B cell (primary cell): ENCODE results near the gene LPCAT4. TPM values are rescaled to one million over a fixed set of nuclear protein-coding genes. Genes with fewer than 3 reads are reported as not detected.

Experiments used
- ATAC-seq: fragments of 200-7000 bp; cut with Tn5 transposase; one replicate; pipeline ENCODE4 v1.10.0; 2021; ENCODE audit warnings: low read depth, mild to moderate bottlenecking, moderate number of reproducible peaks, moderate library complexity
- CTCF ChIA-PET: fragments of 350-600 bp; sonication (Branson Sonifier 250); formaldehyde crosslinking; loops from one replicate; lab custom pipeline; 2021; ENCODE audit warnings: antibody characterized with exemption, inconsistent platforms; lab: Charles Lee
- POLR2A ChIA-PET: fragments of 350-600 bp; sonication (Branson Sonifier 250); formaldehyde crosslinking; loops from one replicate; lab custom pipeline; 2021; ENCODE audit warnings: antibody characterized with exemption; lab: Charles Lee
- DNase-seq: peaks from one replicate; pipeline ENCODE4 v3.0.0; 2013
- H2AFZ ChIP-seq: 2 replicates; pipeline ENCODE4 v1.6.1; 2012; ENCODE audit warnings: mild to moderate bottlenecking, low read depth, low read length; ENCODE audit not compliant: insufficient read depth, poor library complexity, severe bottlenecking
- H3K27ac ChIP-seq, 2 donors: 1 replicate in 1 of 2; 2 replicates in 1 of 2; pipeline ENCODE4 v1.5.1; 2012 to 2013; ENCODE audit warnings: low read length in 2 of 2, mild to moderate bottlenecking in 2 of 2, moderate library complexity in 1 of 2
- H3K27me3 ChIP-seq, 4 experiments: fragments of 200-600 bp in 1 of 4; sonication (generic) in 1 of 4; replicated peaks in 1 of 4; 1 replicate in 2 of 4; 2 replicates in 2 of 4; pipeline versions ENCODE4 v1.6.1 to v1.7.0; 2013 to 2016; ENCODE audit warnings: low read length in 3 of 4, mild to moderate bottlenecking in 2 of 4, mixed read lengths in 1 of 4, moderate library complexity in 1 of 4; ENCODE audit not compliant: insufficient read depth in 4 of 4, control insufficient read depth in 3 of 4; ENCODE audit errors: control extremely low read depth in 1 of 4
- H3K36me3 ChIP-seq, 2 experiments: replicated peaks in 1 of 2; 1 replicate in 1 of 2; 2 replicates in 1 of 2; pipeline versions ENCODE4 v1.6.1 to v1.7.1; 2013; ENCODE audit warnings: low read length in 1 of 2; ENCODE audit not compliant: insufficient read depth in 2 of 2, control insufficient read depth in 1 of 2; ENCODE audit errors: control extremely low read depth in 1 of 2, extremely low read depth in 1 of 2
- H3K4me1 ChIP-seq, 2 donors: fragments of 200-600 bp in 1 of 2; sonication (generic) in 1 of 2; 1 replicate in 1 of 2; 2 replicates in 1 of 2; pipeline versions ENCODE4 v1.5.1 to v1.6.1; 2013 to 2017; ENCODE audit warnings: low read length in 2 of 2; ENCODE audit not compliant: control insufficient read depth in 2 of 2, insufficient read depth in 2 of 2
- H3K4me2 ChIP-seq: replicated peaks from 2 replicates; pipeline ENCODE3; 2012; ENCODE audit warnings: mild to moderate bottlenecking, low read depth, low read length; ENCODE audit not compliant: poor library complexity, severe bottlenecking
- H3K4me3 ChIP-seq, 5 experiments: fragments of 200-600 bp in 1 of 5; sonication (generic) in 1 of 5; 1 replicate in 3 of 5; 2 replicates in 2 of 5; pipeline versions ENCODE4 v1.5.1 to v1.7.0; 2011 to 2016; ENCODE audit warnings: low read length in 4 of 5, mild to moderate bottlenecking in 4 of 5, low read depth in 2 of 5, control low read depth in 1 of 5, moderate library complexity in 1 of 5; ENCODE audit not compliant: insufficient read depth in 1 of 5; ENCODE audit errors: control extremely low read depth in 1 of 5, extremely low read depth in 1 of 5
- H3K79me2 ChIP-seq: fragments of 200-600 bp; sonication (generic); one replicate; pipeline ENCODE4 v1.6.0; 2016; ENCODE audit warnings: low read length; ENCODE audit not compliant: control insufficient read depth, insufficient read depth
- H3K9ac ChIP-seq: fragments of 200-600 bp; sonication (generic); 2 replicates; pipeline ENCODE4 v1.6.1; 2017; ENCODE audit warnings: mild to moderate bottlenecking, low read length, moderate library complexity
- H3K9me3 ChIP-seq, 3 donors: one replicate each; pipeline versions ENCODE4 v1.6.1 to v1.7.1; 2013; ENCODE audit warnings: low read length in 2 of 3; ENCODE audit not compliant: control insufficient read depth in 2 of 3, insufficient read depth in 1 of 3; ENCODE audit errors: control extremely low read depth in 1 of 3
- H4K20me1 ChIP-seq: 2 replicates; pipeline ENCODE4 v1.6.0; 2012; ENCODE audit warnings: mild to moderate bottlenecking, low read length; ENCODE audit not compliant: insufficient read depth, control insufficient read depth, poor library complexity, severe bottlenecking
- H3K27ac Mint-ChIP-seq: one replicate; pipeline ENCODE4 v1.8.0; 2021; ENCODE audit warnings: mixed read lengths
- H3K27me3 Mint-ChIP-seq: one replicate; pipeline ENCODE4 v1.8.0; 2021; ENCODE audit warnings: mixed read lengths
- H3K4me1 Mint-ChIP-seq: one replicate; pipeline ENCODE4 v1.8.0; 2021; ENCODE audit warnings: mixed read lengths
- H3K4me3 Mint-ChIP-seq: one replicate; pipeline ENCODE4 v1.8.0; 2021; ENCODE audit warnings: mixed read lengths
- H3K9me3 Mint-ChIP-seq: one replicate; pipeline ENCODE4 v1.8.0; 2022; ENCODE audit warnings: mixed read lengths; ENCODE audit not compliant: insufficient read depth
- EZH2 ChIP-seq: IDR thresholded peaks from 2 replicates; pipeline ENCODE4 v1.6.1; 2012; ENCODE audit warnings: borderline replicate concordance, low read depth, mild to moderate bottlenecking, moderate library complexity, low read length; ENCODE audit not compliant: insufficient read depth, poor library complexity, severe bottlenecking
- WGBS: methylation state at CpG from one replicate; pipeline ENCODE4 v1.1.5; 2013; ENCODE audit warnings: missing lambda C conversion rate; ENCODE audit not compliant: insufficient coverage; 5-methylcytosine and 5-hydroxymethylcytosine counted together
- intact Hi-C: fragments of 100-400 bp; cut with micrococcal nuclease; formaldehyde crosslinking; loops from one replicate; pipeline ENCODE4 v1.10.0; 2022
- polyA plus RNA-seq: library from polyadenylated mRNA; depleted of rRNA; stranded (reverse); fragments of >200 nt; gene quantifications from 2 replicates; pipeline ENCODE4 v1.2.3, GENCODE V29; 2012
- total RNA-seq, 2 donors: library from RNA; stranded (reverse); fragments of 120-200 nt in 1 of 2; gene quantifications; 1 replicate in 1 of 2; 2 replicates in 1 of 2; pipeline versions ENCODE4 v1.2.3 to v1.2.4, GENCODE V29; 2013 to 2022
- TF ChIP-seq, protein P1 (sequence below): fragments of 200-600 bp; IDR thresholded peaks from one replicate; pipeline ENCODE4 v1.8.0; 2022; ENCODE audit warnings: antibody characterized with exemption, mild to moderate bottlenecking

The LPCAT4 gene
- total and polyA plus RNA-seq, 2 donors (not counting 1 experiment from before 2014, with no cell fraction given): 64.2 to 76.3 TPM

DNA sequence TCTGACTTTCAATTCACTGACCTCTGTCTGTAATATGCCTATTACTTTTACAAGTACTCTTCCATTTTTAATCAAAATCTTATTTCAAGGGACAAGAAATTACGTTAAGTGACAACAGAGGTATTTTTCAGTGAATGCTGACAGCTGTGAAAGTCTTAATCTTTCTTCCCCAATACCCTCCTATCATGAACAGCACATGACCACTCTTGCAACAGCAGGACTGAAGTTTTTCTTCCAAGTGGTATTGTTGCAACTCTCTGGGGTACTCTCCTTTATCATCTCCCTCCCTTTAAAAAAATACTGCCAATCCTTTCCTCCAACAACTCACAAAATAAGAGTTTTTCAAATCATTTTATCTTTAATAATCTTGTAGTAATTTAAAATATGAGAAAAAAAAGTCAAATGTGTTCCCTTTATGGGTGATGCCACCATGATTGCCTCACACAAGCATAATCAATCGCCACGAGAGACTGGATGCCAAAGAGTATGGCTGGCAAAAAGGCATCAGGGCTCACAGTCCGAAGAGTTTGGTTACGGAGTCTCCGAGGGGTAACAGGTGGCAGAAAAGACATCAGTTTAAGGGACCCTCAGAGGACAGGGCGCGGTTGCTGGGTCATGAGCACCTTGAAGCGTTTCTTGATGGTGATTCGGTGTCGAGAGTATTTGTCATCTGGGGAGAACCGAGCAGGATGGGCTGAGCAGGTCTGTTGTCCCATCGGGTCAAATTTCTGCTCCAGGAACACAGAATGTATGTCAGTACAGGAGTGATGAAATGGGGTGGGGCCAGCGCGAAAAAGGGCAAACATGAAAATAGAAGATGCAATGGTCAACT is 25.4 kb downstream of the LPCAT4 start:
- peaks cover 16 to 19% of the 10 kb centered on the region in 2 donors for H3K4me1 ChIP-seq
- Mint-ChIP-seq H3K27me3 (no peaks in the 10 kb centered on the region), H3K27ac (peak overlapping the region; percentile 63), H3K9me3 (no peaks in the 10 kb centered on the region), H3K4me1 (peaks cover 26% of the 10 kb centered on the region), H3K4me3 (peak overlapping the region; percentile 85)
- no peak for ATAC-seq
- peak overlapping the region; percentile 68 for H3K4me2 ChIP-seq
- no peaks in the 10 kb centered on the region for H4K20me1 ChIP-seq
- WGBS: 98% methylated on average over 12 of the region's 15 CpGs
- no peaks in the 10 kb centered on the region for H3K27me3 ChIP-seq
- H3K36me3 ChIP-seq: peaks cover 0 to 26% of the 10 kb centered on the region in 2 experiments
- H3K9ac ChIP-seq: peak overlapping the region; percentile 85
- TF ChIP-seq, protein P1, sequence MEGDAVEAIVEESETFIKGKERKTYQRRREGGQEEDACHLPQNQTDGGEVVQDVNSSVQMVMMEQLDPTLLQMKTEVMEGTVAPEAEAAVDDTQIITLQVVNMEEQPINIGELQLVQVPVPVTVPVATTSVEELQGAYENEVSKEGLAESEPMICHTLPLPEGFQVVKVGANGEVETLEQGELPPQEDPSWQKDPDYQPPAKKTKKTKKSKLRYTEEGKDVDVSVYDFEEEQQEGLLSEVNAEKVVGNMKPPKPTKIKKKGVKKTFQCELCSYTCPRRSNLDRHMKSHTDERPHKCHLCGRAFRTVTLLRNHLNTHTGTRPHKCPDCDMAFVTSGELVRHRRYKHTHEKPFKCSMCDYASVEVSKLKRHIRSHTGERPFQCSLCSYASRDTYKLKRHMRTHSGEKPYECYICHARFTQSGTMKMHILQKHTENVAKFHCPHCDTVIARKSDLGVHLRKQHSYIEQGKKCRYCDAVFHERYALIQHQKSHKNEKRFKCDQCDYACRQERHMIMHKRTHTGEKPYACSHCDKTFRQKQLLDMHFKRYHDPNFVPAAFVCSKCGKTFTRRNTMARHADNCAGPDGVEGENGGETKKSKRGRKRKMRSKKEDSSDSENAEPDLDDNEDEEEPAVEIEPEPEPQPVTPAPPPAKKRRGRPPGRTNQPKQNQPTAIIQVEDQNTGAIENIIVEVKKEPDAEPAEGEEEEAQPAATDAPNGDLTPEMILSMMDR: no peak
- no peak for TF ChIP-seq EZH2
- peaks cover 61% of the 10 kb centered on the region for H3K79me2 ChIP-seq
- no peak overlapping the region for H2AFZ ChIP-seq
- CTCF ChIA-PET: interaction anchor here (2.7 kb wide), 1 partner anchor 26 kb away, joined by 52 read pairs; the partner anchor contains the start of gene LPCAT4
- intact Hi-C loops: loop anchor here (2.0 kb wide), 1 partner anchor 101 kb away; no protein-coding TSS in a partner anchor
- no peak for DNase-seq
- H3K4me3 ChIP-seq: peak overlapping the region in 4 of 5 experiments; percentile 94 to 99 (median 98)
- POLR2A ChIA-PET: interaction anchor here (2.2 kb wide), 1 partner anchor 25 kb away, joined by 23 read pairs; the partner anchor contains the start of gene LPCAT4
- no peaks in the 10 kb centered on the region for H3K9me3 ChIP-seq
- H3K27ac ChIP-seq: peak overlapping the region in 1 of 2 donors; percentile 81
